H4 (cell line): ENCODE measurements around the gene CYBA. TPM values are rescaled to one million over a fixed set of nuclear protein-coding genes. Genes with fewer than 3 reads are reported as not detected.
A peak's percentile ranks its signal among the peaks of the same experiment; 100 is the strongest.

Experiments
- DNase-seq: peaks from one replicate; pipeline ENCODE4 v3.0.0-alpha.2; 2015; ENCODE audit warnings: low spot score
- total RNA-seq: library from RNA; depleted of rRNA; stranded (reverse); fragments of >200 nt; shearing (Covaris generic); gene quantifications from 2 replicates; pipeline ENCODE4 v1.2.3, GENCODE V29; 2014

CYBA gene
- total RNA-seq, 1 experiment from 2014 or later, result not detected

DNA sequence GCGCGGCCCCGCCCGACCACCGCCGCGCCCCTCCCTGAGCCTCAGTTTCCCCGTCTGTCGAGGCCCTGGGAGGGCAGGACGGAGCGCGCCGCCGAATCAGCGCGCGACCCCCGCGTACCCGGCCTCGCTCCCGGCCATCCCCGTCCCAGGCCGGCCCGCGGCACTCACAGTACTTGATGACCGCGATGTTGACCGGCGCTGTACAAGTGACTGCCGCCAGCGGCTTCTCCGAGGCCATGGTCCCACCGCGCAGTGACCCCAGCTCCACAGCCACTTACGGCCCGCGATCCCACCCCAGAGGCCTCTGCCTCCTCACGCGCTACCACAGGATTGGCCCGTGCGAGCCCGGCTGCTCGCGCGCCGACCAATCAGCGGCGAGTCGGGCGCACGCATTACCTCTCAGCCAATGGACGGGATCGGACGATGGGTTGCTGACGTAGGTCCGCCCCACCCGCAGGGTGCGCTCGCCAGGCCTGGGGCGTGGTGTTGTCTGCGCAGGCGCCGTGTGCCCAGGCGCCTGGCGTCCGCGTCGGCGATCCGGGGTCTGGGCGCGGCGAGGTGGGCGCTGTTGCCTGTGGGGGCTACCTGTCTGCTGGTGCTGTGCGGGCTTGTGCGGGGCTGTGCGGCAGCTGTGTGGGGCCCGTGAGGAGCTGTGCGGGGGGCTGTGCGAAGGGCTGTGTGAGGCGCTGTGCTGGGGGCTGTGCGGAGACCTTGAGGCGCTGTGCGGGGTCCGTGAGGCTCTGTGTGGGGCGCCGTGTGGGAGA is 12.2 kb upstream of the CYBA start, which contains the start of gene MVD:
Gene MVD, minus strand, starts transcription at position 249 of the 764 bp plus-strand sequence. Its CDS starts 11 bp downstream, at position 238.
- peak; percentile 99 for DNase-seq

DNA sequence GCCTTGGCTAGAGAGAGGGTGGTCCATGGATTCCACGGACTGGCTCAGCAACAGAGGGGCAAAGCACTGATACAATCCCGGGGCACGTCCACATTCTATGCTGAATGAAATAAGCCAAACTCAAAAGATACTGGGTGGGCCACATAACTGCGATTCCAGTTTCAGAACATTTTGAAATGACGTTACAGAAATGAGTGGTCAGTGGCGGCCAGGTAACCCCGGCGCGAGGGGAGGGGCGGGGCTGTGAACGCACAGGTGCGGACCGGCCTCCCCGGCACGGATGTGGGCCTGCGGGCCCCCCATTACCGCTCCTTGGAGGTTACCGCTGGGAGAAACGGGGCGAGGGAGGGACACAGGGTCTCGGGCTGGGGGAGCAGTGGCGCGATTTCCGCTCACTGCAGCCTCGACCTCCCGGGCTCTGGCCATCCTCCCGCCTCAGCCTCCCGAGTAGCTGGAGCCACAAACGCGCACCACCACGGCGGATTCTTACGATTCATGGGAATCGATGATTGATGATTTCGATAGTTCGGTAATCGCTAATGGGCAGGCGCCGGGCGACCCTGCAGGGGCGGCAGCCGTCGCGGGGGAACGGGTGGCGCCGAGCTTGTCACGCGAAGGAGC is 11.5 kb upstream of the CYBA start:
- no peak for DNase-seq

DNA sequence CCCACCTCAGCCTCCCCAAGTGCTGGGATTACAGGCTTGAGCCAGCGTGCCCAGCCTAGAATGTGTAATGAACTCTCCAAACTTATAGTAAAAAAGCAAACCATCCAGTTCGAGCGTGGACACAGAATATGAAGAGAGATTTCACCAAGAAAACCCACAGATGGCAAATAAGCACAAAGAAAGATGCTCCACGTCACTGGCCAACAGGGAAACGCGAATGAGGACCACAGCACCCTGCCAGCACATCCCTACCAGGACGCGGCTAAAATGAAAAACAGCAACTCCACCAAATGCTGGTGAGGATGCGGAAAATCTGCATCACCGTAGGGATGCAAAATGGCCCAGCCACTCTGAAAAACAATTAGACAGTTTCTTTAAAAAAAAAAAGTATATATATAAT is 10.6 kb upstream of the CYBA start:
- DNase-seq, result no peak

DNA sequence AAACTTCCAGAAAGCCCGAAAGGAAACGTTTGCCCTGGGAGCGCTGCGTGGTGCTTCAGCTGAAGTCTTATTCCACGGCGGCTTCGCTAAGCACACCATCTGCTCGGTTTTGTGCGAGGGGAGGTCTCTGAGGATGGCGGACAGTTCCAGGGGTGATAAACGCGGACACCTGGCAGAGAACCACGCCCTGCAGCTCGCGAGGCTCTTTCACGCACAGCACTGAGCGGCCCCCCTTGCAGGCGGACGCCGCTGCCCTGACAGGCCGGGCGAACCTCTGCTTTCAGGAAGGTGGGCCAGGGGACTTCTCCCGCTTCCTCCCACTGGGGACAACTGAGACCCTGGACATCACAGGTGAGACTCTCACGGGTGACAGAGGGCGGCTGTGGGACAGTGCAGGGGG is 8.3 kb upstream of the CYBA start:
- DNase-seq, result no peak

DNA sequence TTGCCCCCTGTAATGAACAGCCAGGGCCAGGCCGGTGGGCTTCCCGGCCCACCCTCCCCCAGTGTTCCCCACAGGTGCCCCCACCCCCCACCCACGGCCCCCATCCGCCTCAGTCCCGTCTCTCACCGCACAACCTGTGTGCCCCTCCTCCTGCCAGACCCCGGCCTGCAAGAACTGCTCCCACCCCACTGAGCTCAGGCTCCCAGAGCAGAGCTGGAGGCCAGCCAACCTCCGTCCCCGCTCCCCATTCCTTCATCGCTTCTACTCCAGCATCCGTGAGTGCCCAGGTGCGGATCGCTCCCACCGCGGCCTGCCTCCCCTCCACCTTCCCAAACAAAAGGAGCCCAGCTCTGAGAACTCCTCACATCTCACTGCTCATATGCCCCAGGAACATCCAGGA is 7.9 kb upstream of the CYBA start:
- DNase-seq, result no peak

DNA sequence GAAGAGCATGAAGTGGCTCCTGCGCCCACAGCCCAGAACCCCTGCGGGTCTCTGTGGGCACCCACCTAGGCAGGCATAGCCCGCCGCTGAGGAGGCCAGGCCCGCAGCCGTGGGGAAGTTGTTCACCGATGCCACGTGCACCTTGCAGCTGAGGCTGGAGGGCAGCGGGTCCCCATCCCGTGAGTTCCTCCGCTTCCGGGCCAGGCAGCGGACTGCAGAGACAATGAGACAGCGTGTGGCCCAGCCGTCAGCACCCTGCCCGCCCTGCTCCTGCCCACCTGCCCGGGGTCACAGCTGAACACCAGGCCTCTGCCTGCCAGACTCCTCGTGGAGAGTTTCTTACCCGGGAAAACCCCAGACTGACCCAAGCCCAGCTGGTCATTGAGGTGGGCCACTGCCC is 6.5 kb upstream of the CYBA start:
- no peak for DNase-seq

DNA sequence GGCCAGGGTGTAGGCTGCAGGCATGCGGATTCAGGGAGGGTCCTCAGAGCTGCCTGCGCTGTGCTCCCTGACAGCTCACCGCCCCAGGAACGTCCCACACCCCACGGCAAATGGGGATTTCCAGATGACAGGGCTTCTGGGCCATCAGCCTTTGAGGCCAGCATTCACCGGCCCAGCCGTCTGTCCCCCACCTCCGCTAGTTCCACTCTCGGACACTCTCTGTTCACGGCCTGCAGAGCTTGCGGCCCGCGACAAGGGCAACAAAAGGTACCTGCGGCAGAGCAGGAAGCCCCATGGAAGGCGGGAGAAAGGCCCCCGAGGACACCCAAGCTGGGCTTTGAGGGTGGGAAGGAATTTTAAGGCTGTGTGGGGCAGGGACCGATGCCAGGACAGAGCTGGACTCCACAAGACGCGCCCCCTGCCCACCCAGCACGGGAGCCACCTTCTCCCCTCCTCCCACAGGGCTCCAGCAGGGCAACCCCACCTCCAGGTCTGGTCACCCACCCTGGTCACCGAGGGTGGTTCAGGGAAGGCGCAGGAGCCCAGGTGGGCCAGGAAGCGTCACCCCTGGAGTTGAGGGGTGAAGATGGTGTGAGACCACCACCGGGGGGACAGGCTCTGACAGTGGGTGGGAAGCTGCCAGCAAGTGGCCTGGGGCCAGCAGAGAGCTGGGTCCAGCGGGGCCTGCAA is 5.6 kb upstream of the CYBA start:
- DNase-seq, result no peak

DNA sequence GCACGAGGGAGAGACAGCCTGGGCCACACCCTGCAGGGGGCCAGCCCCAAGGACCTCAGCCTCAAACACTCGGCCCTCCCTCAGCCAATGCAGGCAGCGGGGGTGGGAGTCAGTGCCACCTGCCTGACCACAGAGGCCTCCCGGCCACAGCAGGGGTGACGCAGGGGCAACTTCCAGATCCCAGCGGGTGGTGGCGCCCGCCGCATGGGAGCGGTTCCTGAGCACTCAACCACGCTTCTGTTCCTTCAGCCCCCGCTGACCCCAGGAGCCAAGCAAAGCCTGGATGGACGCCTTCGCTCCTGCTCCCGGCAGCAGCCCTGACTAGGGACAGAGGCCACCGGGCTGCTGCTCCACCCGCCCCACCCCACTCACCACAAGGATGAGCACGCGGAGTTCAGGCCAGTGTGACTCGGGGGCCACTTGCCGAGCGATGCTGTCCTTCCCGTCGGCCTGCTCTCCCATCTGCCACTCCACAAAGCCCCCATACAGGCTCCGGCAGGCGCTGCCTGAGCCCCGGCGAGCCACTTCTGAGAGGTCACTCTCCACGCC is 5.0 kb upstream of the CYBA start:
- DNase-seq, result no peak

DNA sequence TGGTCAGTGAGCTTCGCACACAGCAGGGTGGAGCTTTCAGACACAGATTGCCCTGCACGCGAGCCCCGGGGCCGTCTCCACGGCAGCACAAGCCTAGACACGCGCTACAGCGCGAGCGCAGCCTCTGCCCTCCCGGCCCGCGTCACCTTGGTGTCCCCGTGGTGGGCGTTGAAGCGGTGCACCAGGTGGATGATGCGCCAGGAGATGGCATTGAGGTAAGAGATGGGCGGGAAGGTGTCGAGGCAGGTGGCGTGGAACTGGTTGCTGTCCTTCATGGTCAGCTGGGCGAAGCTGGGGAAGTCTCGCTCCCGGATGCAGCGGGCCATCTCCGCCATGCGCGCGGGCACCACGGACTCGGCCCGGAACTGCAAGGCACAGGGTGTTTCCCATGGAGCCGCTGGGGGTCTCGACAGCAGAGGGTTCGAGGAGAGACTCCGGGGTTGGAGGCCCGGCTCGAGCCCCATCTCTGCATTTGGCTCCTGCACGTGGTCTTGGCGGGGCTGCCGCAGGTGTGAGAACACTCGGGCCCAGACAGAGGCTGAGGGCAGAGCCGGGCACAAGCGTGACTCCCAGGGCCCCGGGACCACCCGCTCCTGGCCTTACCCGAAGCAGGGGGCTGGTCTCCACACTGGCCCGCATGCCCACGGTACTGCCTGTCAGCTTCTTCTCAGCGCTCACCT is 4.3 kb upstream of the CYBA start:
- DNase-seq, result no peak

DNA sequence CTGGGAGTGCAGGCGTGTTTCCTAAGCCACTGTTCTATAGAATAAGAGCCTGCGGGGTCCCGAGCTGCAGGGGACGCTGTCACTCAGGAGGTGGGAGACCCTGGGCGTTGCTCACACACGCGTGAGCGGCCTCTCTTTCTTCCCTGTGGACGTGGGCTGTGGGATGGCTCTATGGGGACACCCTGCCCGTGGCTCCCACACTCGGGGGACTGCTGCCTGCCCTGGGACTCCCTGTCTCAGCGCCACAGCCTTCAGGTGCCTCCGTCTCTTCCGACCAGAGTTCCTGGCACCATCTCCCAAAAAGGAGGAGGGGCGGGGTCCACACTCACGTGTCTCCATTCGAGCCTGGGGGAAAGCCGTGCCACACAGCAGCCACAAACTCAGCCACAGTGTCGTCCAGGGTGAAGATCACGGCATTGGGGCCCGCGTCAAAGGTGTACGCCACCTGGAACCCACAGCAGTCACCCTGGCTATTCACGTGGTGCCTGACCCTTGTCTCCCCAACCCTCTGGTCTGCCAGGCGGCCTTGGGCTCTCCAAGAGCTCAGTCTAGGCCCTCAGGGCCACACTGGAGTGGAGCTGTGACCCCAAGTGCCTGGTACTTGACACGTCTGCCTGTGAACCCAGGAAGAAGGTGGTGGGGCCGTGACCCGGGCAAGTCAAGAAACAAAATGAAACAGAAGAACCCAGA is 3.7 kb upstream of the CYBA start:
- DNase-seq, result no peak

DNA sequence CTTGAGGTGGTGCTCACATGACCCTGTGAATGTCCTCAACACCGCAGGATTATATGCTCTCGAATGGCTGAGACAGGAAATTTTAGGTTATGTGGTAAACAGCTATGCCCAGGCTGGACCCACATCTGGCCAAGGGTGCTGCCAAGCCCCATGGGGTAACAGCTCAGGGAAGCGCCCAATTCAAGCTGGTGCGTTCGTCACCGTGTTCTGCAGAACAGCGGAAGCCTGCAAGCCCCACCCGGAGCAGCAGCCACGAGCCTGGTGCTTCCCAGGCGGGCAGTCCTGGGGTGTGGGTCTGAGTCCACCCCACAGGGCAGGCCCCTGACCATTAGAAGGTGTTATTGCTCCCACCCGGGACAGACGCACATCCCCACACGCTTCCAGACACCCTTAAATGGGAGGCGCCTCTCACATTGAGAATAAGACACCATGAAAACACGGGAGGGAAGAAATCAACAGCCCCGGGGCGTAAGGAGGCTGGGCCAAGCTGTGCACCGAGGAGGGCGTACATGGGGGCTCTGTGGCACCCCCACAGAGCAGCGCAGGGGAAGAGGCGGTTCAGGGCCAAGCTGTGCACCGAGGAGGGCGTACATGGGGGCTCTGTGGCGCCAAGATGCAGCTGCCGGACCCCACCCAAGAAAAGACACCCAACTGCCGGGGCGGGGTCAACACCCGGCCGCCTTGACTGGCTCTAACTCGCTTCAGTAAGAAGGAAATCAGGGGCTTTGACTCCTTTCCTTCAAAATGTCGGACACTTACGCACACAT is 2.9 kb upstream of the CYBA start:
- DNase-seq, result no peak

DNA sequence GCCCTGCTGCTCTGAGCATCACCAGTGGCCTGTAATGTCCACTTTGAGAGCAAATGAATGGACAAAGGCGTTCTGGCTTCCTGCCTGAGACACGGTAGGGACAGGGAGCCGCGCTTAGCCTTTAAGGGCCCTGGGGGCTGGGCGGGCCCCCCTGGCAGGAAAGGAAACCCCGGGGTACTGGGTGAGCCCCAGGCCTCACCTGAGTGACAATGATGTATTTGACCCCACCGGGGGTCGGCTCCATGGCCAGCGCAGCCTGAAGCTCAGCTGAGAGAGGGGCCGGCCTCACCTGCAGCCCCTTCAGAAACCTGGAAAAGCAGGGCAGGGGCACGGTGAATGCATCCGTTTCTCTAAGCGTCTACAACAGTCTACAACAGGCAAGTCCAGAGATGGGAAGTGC is 2.2 kb upstream of the CYBA start:
- no peak for DNase-seq

DNA sequence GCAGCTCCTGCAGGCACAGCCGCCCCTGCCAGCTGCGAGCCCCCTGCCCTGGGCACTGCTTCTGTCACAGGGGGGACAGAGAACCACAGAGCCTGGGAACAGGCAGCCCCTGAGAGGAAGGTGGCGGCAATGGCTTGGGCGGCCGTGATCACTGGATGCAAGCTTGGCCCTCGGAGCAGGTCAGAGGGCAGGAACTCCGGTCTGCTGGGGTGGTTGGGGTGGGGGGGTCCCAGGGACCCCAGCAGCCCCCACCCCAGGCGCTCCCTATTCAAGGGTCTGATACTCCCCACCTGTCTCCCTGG is 1.9 kb upstream of the CYBA start:
- DNase-seq, result no peak

DNA sequence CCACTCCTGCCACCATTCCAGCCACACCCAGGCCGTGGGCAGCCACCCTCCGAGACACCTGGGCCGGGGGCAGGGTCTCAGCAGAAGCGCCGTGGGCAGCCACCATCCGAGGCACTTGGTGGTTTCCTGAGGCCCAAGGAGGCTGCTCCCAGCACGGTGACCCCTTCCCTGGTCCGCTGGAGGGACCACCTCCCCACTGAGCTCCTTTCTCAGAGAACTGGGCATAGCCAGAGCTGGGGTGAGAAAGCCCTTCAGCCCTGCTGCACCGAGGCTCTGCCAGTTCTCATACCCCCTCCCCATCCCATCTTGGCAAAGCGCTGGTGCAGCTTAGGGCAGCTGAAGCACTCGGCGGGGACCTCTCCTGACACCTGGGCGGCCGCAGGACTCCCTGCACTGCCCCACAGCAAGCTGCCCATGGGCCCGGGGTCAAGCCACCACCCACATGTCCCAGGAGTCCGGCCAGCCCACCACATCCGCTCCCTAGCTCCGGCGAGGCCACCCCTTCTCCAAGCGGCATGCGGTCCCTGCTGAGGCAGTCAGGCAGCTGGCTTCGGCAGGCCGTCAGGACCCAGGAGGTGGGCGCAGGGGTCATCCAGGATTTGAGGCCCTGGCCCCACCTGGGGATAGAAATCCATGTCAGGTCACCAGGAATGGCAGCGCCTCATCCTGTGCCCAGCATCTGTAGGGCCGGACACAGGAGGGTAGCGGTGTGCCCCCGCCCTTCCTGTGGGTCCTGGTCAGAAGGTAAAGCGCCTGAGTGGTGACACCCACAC is 1.3 kb upstream of the CYBA start:
- DNase-seq, result no peak

DNA sequence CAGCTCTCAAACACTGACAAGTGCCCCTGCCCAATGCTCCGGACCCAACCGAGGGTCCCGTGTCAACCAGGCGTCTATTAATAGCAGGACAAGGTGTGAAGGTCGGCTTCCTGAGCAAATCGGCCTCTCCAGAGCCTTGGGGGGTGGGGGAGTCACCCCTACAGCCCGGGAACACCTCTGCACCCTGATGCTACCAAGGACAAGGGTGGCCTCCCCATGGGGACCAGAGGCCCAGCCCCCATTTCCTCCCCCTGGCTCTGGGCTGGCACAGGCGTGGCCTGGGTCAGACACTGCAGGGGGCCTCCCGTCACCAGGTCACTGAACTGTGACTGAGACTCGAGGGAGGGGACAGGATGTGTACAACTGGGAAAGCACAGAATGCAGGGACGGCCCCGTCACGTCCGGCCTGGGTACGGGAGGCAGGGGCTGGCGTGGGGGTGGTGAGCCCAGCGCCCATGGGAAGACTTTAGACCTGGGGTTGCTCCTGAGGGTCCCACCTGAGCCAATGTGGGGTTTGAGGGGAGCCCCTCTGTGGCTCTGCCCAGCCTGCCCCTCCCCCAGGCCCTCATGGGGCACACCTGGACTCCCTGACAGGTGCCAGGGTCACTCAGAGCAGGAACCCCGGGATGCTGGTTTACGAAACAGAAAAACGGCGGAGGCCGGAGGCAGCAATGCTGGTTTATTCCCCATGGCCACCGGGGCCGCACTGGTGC is 579 bp upstream of the CYBA start:
- DNase-seq, result peak; percentile 55

DNA sequence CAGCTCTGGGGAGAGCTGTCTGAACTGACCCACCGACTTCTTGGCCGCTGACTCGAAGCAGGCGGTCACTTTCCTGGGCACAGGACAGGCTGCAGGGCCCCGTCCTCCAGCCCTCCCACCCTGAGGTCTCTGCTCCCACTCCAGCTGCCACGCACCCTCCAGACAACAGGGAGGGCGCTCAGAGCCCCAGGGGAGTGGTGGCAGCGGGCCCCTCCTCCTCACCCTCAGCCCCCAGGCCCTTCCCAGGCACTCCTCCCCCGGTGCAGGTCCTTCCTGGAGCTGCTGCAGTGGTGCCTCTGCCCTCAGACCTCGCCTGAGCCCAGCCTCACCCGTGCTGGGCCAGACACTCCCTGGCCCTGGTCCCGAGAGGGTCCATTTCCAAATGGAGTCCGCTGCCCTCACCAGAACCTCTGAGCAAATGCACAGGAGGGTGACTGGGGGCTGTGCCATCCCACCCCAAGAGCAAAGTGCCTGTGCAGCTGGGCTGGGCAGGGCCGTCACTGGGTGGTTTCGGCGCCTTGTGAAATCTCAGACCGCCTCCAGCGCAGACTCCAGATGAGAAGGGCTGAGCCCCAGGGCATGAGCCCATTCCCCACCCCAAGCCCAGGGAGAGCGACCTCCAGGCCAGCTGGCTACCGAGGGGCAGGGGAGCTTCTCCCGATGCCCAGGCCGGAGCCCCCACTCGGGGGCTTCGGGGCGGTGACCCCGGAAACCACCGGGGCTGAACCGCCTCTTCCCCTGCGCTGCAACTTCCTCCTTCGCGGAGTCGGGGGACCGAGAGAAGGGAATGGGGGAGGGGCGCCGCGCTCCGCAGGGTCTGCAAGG is 717 bp downstream of the CYBA start:
- DNase-seq, result no peak

DNA sequence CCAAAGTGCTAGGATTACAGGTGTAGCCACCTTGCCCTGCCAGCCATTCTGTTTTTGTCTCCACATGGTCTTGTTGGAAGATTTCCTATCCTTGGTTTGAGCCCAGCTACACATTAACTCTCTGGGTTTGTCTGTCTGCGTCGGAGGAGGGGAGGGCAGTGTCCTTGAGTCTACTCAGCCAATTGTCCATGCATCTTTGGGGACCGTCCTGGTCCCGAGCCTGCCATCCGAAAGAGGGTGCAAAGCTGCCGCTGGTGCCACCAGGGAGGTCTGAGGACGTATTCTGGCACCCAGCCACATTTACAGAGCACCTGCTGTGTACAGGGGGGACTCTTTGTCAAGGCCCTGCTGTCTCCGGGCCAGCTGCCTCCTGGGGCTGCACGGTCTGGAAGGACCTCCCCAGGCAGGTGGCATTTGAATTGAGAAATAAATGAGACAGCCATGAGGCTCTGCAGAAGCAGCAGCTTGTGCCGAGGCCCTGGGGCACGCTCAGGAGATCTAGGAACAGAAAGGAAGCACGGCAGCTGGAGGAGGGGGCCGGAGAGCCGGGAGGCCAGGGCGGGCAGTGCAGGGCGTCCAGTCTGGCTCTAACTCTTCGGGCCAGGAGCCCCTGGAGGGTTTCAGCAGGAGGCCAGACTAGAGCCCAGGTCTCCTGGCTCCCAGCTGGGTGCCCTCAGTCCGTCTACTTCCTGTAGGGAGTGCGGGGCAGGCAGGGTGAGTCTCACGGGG is 1.5 kb downstream of the CYBA start:
- DNase-seq, result no peak
